ENCODE results near the gene PRR29.
A peak's percentile ranks its signal among the peaks of the same experiment; 100 is the strongest.

Gene PRR29

DNA sequence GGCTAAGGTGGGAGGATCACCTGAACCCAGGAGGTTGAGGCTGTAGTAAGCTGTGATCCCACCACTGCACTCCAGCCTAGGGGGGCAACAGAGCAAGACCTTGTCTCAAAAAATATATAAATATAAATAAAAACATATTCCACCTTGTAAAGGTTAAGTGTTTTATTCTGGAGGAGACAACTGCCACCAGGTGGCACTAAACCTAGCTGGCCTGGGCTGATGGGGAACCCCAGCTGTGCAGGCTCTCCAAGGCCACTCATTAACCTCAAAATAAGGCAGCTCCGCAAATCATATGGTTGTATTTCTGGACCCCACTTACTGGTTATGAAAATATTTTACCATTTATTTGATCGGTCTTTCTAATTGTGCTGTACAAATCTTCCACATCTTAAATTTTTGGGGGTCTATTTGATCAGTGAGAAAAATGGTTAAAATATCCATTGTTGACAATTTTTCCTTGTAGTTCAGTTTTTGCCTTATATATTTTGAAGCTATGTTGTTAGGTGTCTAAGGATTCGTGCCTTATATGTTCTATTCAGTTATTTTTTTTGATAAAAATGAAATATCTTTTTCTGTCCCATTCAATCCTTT, 30.8 kb downstream of the PRR29 start:
- TF ChIP-seq, protein P1, sequence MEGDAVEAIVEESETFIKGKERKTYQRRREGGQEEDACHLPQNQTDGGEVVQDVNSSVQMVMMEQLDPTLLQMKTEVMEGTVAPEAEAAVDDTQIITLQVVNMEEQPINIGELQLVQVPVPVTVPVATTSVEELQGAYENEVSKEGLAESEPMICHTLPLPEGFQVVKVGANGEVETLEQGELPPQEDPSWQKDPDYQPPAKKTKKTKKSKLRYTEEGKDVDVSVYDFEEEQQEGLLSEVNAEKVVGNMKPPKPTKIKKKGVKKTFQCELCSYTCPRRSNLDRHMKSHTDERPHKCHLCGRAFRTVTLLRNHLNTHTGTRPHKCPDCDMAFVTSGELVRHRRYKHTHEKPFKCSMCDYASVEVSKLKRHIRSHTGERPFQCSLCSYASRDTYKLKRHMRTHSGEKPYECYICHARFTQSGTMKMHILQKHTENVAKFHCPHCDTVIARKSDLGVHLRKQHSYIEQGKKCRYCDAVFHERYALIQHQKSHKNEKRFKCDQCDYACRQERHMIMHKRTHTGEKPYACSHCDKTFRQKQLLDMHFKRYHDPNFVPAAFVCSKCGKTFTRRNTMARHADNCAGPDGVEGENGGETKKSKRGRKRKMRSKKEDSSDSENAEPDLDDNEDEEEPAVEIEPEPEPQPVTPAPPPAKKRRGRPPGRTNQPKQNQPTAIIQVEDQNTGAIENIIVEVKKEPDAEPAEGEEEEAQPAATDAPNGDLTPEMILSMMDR (IDR thresholded peaks at IDR 0.05): peak; percentile 67

DNA sequence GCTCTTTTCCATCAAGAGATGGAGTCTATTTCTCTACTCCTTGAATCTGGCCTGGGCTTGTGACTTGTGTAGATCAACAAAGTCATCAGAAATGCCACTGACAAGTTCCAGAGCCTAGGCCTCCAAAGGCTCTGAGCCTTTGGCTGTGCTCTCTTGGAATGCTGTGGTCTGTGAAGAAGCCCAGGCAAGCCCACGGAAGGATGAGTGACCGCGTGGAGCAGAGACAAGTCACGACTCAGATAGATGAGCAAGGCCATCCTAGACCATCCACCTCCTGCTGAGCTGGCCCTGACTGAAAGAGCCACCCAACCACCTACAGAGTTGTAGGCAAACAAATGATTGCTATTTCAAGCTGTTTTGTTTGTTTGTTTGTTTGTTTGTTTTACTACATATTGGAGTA, 33.9 kb downstream of the PRR29 start:
- TF ChIP-seq, protein P1 (IDR thresholded peaks at IDR 0.05): no peak

DNA sequence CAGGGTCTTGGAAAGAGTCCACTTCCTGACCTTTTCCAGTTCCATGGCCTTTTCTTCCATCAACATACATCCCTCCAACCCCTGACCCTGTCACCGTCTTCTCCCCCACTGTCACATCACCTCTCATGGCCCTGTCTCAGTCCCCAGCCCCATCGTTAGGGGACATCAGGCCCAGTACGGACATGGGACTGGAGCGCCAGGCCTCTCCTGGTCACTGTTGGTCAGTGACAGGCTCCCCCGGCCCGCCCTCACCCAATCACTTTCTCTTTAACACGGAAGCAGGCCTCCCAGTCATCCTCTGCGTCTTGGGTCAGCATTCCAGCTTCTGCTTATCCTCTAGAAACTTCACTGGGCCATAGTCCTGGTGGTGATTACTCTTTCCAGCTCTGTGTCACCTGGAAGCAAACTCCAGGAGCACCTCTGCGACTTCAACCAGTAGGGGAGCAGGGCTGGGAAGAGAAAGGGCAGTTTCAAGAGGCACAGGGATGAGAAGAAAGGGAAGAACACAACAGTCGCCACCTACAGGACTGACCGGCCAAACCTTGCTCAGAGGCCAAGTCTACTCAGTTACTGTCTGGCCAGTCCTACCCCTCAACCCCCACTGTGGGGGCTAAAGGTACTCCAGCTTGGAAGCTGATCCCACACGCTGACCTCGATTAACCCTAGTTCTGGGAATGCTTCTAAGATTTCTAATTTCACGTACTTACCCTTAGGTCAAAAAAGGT, 38.2 kb downstream of the PRR29 start:
- TF ChIP-seq, protein P1 (IDR thresholded peaks at IDR 0.05): no peak

DNA sequence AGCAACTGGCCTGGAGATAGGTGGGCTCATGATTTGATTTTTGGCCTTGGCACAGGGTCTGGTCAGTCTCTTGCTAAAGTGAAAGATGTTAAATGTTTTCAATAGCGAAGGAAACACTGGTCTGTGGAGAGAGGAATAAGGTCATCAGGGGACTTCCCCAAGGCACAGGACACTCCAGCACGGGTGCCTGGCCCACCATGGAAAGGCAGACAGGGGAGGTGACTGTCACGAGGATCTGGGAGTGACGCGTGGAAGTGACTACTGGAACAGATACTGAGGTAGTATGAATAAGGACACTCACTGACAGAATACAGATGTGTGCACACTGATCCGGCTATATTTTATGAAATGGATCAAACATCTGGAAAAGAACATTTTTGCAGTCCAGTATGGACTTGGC, 39.0 kb downstream of the PRR29 start:
- TF ChIP-seq, protein P1 (IDR thresholded peaks at IDR 0.05): no peak

DNA sequence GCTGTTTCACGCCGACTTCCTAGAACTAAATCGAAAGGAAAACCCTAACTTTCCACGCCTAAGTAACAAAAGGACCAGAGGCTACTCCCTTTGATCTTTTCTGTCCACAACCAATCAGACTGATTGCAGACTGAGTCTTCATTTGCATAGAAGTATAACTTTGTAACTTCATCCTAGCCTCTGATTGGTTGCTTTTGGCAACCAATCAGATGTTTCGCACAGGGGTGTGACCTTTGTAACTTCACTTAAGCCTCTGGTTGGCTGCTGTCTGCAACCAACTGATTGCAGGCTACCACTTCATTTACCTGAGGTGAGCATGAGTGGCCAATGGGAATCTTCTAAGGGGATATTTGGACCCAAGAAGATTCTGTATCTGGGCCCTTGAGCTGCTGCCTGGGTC, 39.7 kb downstream of the PRR29 start:
- TF ChIP-seq, protein P1 (IDR thresholded peaks at IDR 0.05): no peak

DNA sequence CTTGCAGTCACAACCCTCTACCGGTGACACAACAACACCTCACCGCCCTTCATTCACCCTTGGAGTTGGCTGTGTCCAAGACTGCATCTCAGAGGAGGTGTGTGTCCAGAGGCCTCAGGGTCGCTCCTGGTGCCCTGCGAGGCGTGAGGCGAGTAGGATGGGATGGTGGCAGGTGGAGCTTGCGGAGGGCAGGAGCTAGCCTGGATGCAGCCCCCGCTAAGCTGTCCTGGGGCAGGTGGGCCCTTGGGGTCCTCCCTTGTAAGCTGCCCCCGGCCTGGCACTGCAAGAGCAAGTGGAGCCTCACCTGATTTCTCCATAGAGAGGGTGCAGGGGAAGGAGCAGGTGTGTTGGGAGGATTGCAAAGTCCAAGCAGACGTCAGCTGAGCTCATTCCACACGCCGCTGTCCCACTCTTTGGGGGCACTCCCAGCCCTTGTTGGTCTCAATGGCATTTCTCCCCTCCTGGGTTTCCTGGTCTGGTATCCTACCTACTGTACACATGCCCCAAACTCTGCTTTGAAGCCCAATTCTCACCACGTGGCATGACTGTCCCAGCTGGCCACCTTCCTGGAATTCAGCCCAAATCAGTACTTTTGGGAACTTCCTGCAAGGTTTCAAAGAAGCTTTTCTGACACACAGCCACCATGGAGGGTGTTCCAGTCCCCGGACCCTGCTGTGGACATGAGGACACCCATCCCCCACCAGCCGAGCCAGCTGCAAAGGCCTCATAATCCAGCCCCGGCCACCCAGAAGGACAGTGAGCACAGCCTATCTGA, 40.4 kb downstream of the PRR29 start:
- TF ChIP-seq, protein P1 (IDR thresholded peaks at IDR 0.05): no peak

DNA sequence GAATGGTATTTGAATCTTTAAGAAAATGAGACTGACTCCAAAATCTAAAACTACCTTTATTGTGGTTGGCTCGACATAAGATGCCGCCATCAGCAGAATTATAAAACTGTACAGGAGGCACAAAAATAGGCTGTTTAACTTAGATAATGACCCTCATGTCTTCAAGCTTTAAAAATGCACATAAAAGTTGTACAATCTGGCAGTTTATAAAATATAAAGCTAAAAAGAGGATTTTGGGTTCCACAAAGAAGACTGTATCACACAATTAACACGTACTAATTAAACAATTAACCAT, 40.9 kb downstream of the PRR29 start:
- TF ChIP-seq, protein P1 (IDR thresholded peaks at IDR 0.05): no peak

Data from LNCAP (cell line).